ENCODE measurements around the gene RGS7. TPM values are rescaled to one million over a fixed set of nuclear protein-coding genes. Genes with fewer than 3 reads are reported as not detected.
A peak's percentile ranks its signal among the peaks of the same experiment; 100 is the strongest.

The RGS7 gene
- total RNA-seq, result under 1 TPM in 1 of 4 donors, not detected in 3; 0.27 TPM

- peak; percentile 57 for ATAC-seq
- no peak for TF ChIP-seq CTCF (IDR thresholded peaks at IDR 0.05)
- no peak for TF ChIP-seq EP300 (IDR thresholded peaks at IDR 0.05)
- TF ChIP-seq POLR2AphosphoS5 (IDR thresholded peaks at IDR 0.05), result no peak
- no peak for TF ChIP-seq POLR2A (IDR thresholded peaks at IDR 0.05)
- Histone ChIP-seq H3K9me3 (no peaks in the 10 kb centered on the region), H3K4me3 (peak within 1 kb of the TSS; percentile 13 to 56), H3K4me1 (peaks cover 0 to 17% (median 0%) of the 10 kb centered on the region in 3 donors), H3K27ac (no peak within 1 kb of the TSS), H3K36me3 (no peaks in the 10 kb centered on the region), H3K27me3 (peaks cover 69% of the 10 kb centered on the region)
- no CpG with 5 or more reads among the region's 105 CpGs for WGBS, 2 donors (ENCODE audit: low coverage in 1 of 2)
Observed at GRCh38 chr1:241356519-241357365, at the start of gene RGS7. Gene RGS7, minus strand, starts transcription at chr1:241357205.

GRCh38 chr1:241406421-241406820, 49.4 kb upstream of the RGS7 start:
- H3K9me3 ChIP-seq, result no peaks in the 10 kb centered on the region
- H3K4me1 ChIP-seq, result no peaks in the 10 kb centered on the region
- peaks cover 4% of the 10 kb centered on the region for H3K27me3 ChIP-seq
- no peak overlapping the region for H3K27ac ChIP-seq
- no peak overlapping the region for H3K4me3 ChIP-seq
- no peak for ATAC-seq
- H3K36me3 ChIP-seq, result no peaks in the 10 kb centered on the region
- 88 to 100% methylated on average over 1 of the region's 3 CpGs for WGBS, 2 donors (ENCODE audit: low coverage in 1 of 2)
- no peak for TF ChIP-seq EP300 (IDR thresholded peaks at IDR 0.05)

- no peaks in the 10 kb centered on the region for H3K36me3 ChIP-seq
- peaks cover 4% of the 10 kb centered on the region for H3K27me3 ChIP-seq
- 86 to 87% methylated on average over 6 of the region's 6 CpGs for WGBS, 2 donors (ENCODE audit: low coverage in 1 of 2)
- no peaks in the 10 kb centered on the region for H3K9me3 ChIP-seq
- TF ChIP-seq EP300 (IDR thresholded peaks at IDR 0.05) (no peak), POLR2A (IDR thresholded peaks at IDR 0.05) (no peak), POLR2AphosphoS5 (IDR thresholded peaks at IDR 0.05) (no peak), CTCF (IDR thresholded peaks at IDR 0.05) (no peak)
- no peak overlapping the region for H3K4me3 ChIP-seq
- ATAC-seq, result no peak
- no peaks in the 10 kb centered on the region for H3K4me1 ChIP-seq
- no peak overlapping the region for H3K27ac ChIP-seq
Observed at GRCh38 chr1:241401156-241401555, 44.2 kb upstream of the RGS7 start.

- ATAC-seq, result no peak
Observed at GRCh38 chr1:241396747-241397681, 40.0 kb upstream of the RGS7 start.

More at GRCh38 chr1:241396747-241397681, 40.0 kb upstream of the RGS7 start:
- TF ChIP-seq POLR2A (IDR thresholded peaks at IDR 0.05), result no peak
- no peak for TF ChIP-seq EP300 (IDR thresholded peaks at IDR 0.05)
- TF ChIP-seq POLR2AphosphoS5 (IDR thresholded peaks at IDR 0.05), result no peak
- TF ChIP-seq CTCF (IDR thresholded peaks at IDR 0.05), result no peak
- no peak overlapping the region for H3K27ac ChIP-seq
- no peak overlapping the region for H3K4me3 ChIP-seq
- peaks cover 4% of the 10 kb centered on the region for H3K27me3 ChIP-seq
- 7 to 26% methylated on average over 2 to 4 of the region's 6 CpGs for WGBS, 2 donors (ENCODE audit: low coverage in 1 of 2)
- H3K36me3 ChIP-seq, result no peaks in the 10 kb centered on the region
- H3K9me3 ChIP-seq, result no peaks in the 10 kb centered on the region
- no peaks in the 10 kb centered on the region for H3K4me1 ChIP-seq

All from gastroesophageal sphincter (tissue), 4 donors.